KOPT-K1 (cell line): ENCODE results near the gene CARD9.
"Not testable (repeated sequence)": the region's sequence is repeated elsewhere in the genome, so short reads cannot be mapped to it uniquely, and the experiment has no call there.

Experiments used
- H3K27ac ChIP-seq: fragments of 200-600 bp; sonication (generic); 2 replicates; pipeline ENCODE4 v1.5.1; 2016; ENCODE audit warnings: antibody characterized with exemption, mild to moderate bottlenecking, low read depth, low read length; ENCODE audit not compliant: poor library complexity, severe bottlenecking
- H3K36me3 ChIP-seq: fragments of 200-600 bp; sonication (generic); 2 replicates; pipeline ENCODE4 v1.5.1; 2017; ENCODE audit warnings: antibody characterized with exemption, mild to moderate bottlenecking, low read length, moderate library complexity; ENCODE audit not compliant: insufficient read depth
- H3K9me3 ChIP-seq: fragments of 200-600 bp; sonication (generic); 2 replicates; pipeline ENCODE4 v1.5.1; 2017; ENCODE audit warnings: antibody characterized with exemption, low read length, mild to moderate bottlenecking; ENCODE audit not compliant: insufficient read depth, poor library complexity, severe bottlenecking

The CARD9 gene, protein sequence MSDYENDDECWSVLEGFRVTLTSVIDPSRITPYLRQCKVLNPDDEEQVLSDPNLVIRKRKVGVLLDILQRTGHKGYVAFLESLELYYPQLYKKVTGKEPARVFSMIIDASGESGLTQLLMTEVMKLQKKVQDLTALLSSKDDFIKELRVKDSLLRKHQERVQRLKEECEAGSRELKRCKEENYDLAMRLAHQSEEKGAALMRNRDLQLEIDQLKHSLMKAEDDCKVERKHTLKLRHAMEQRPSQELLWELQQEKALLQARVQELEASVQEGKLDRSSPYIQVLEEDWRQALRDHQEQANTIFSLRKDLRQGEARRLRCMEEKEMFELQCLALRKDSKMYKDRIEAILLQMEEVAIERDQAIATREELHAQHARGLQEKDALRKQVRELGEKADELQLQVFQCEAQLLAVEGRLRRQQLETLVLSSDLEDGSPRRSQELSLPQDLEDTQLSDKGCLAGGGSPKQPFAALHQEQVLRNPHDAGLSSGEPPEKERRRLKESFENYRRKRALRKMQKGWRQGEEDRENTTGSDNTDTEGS

DNA sequence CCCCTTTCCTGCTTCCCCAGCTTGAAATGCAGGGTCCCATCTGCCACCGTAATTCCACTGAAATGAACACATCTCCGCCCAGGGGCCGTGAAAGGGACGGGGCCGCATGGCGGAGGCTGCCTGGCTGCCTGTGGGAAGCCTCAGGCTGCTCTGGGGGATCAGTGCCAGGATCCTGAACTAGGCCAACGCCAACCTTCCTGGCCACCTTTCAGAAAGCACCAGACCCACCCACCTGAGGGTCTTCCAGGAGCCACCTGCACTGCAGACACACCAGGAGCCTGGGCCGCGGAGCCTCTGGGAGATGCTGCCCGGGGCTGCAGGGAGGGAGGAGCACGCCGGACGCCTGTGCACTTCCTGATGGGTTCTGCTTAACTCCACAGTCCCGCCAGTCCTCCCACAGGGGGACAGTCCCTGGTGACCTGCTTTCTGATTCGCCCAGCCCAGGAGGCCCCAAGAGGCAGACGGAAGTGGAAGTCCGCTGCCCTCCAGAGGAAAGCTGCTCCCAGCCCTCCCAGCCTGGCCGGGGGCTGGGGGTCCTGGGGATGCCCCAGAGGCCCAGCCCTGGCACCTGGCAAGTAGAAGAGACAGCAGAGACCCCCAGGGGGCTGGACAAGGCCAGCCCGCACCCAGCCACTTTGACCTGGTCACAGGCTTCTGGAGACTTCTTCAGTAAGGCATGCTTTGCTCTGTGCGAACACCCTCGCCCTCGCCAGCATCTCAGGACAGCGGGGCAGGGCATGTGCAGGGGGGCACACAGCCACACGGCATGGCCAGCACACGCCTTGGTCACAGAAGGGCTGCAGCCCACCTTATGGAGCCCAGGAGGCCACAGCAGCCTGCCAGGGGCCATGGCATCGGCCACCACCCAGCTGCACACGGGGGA is at the start of gene CARD9:
CARD9 (minus strand) TSS at position 370 of the 883 bp plus-strand sequence. CDS start 1,591 bp downstream, outside the sequence.
- H3K9me3 ChIP-seq, result no peaks in the 10 kb centered on the region
- peaks cover 6% of the 10 kb centered on the region; the same call in 1 of the 2 replicates for H3K36me3 ChIP-seq
- no peak within 1 kb of the TSS for H3K27ac ChIP-seq

DNA sequence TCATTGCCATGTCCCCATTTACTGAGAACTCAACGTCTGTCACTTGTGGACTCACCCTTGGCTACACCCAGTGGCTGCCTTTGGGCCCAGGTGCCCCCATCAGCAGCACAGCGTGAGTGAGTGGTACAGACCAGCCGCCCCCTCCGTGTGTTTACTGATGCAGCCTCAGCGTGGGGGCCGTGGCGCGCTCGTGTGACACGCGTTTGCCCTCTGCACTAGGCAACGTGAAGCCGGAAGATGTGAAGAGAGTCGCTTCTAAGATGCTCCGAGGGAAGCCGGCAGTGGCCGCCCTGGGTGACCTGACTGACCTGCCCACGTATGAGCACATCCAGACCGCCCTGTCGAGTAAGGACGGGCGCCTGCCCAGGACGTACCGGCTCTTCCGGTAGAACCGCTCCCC is 49.4 kb upstream of the CARD9 start:
- peaks cover 75% of the 10 kb centered on the region for H3K36me3 ChIP-seq
- H3K27ac ChIP-seq, result no peak overlapping the region
- H3K9me3 ChIP-seq, result no peaks in the 10 kb centered on the region

DNA sequence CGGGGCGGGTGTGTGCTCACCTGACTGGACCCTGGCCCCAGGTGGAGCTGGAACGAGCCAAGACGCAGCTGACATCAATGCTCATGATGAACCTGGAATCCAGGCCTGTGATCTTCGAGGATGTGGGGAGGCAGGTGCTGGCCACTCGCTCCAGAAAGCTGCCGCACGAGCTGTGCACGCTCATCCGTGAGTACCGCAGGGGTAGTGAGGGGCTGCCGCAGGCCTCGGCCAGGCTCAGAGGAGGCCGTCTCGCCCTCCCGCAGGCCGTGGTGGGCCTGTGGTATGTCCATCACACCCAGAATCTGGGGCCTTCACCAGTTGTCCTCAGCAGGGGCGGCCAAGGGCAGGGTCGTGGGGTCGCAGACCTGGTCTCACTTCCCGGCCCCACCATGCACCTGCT is 48.3 kb upstream of the CARD9 start:
- Histone ChIP-seq H3K27ac (no peak overlapping the region), H3K36me3 (peaks cover 85% of the 10 kb centered on the region)

DNA sequence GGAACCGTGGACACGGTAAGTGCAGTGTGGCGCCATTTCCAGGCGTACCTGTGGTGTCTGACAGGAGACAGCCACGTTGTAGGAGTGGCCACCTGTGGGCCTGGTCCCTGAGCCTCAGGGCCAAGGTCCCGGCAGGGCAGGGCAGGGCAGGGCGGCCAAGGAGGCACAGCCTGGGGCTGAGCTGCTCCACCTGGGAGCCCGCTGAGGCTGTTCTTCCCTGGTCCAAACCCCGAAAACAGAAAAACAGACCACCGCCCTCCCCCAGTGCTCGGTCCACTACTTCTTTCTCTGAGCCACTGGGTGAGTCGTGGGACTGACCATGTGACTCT is 45.6 kb upstream of the CARD9 start:
- Histone ChIP-seq H3K9me3 (no peaks in the 10 kb centered on the region), H3K36me3 (peaks cover 95% of the 10 kb centered on the region), H3K27ac (no peak overlapping the region)

More for the DNA sequence above, 48.3 kb upstream of the CARD9 start:
- H3K9me3 ChIP-seq, result no peaks in the 10 kb centered on the region

DNA sequence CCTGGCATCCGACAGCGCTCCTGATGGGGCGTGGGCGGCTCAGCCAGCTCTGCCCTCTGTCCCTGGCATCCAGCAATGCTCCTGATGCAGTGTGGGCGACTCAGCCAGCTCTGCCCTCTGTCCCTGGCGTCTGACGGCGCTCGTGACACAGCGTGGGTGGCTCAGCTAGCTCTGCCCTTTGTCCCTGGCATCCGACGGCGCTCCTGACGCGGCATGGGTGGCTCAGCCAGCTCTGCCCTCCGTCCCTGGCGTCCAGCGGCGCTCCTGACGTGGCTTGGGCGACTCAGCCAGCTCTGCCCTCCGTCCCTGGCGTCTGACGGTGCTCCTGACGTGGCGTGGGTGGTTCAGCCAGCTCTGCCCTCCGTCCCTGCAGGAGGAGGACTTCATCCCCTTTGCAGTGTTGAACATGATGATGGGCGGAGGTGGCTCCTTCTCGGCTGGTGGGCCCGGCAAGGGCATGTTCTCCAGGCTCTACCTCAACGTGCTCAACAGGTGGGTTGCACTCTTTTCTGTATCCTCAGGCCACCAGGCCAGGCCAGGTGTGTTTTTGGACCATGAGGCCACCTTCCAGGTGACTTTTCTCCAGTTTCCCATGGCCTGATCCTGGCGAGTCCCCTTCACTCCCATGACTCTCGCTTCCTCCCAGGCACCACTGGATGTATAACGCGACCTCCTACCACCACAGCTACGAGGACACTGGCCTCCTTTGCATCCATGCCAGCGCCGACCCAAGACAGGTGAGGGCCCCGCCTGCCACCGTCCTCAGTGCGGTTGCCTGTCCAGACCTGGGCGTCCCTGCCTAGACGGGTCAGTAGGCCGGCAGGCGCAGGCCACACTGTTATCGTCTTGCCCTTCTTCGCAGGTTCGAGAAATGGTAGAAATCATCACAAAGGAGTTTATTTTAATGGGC is 45.0 kb upstream of the CARD9 start:
- Histone ChIP-seq H3K27ac (no peak overlapping the region), H3K36me3 (peaks cover 95% of the 10 kb centered on the region), H3K9me3 (no peaks in the 10 kb centered on the region)

DNA sequence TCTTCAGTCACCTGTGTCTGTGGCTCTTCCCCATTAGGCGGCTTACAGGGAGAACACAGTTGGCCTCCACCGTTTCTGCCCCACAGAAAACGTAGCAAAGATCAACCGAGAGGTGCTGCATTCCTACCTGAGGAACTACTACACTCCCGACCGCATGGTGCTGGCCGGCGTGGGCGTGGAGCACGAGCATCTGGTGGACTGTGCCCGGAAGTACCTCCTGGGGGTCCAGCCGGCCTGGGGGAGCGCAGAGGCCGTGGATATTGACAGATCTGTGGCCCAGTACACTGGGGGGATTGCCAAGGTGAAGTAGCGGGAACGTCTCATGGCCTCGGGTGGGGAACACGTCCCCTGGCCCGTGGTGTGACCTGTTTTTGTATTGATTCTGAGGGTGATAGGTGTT is 43.4 kb upstream of the CARD9 start:
- Histone ChIP-seq H3K27ac (no peak overlapping the region), H3K36me3 (peaks cover 93% of the 10 kb centered on the region), H3K9me3 (no peaks in the 10 kb centered on the region)

DNA sequence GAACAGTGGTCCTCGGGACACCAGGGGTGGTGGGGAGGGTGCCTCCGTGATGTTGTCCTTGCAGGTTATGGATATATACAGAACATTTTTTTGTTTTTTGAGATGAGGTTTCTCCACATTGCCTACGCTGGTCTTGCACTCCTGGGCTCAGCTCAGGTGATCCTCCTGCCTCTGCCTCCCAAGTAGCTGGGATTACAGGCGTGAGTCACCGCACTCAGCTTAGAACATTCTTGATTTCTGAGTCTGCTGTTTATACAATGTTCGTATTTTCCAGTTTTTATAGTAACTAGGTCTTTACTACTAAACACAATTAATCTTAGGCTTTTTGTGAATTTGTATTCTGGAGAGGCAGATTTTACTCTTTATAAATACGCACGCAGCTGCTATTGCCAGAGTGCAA is 43.0 kb upstream of the CARD9 start:
- H3K36me3 ChIP-seq, result peaks cover 91% of the 10 kb centered on the region
- H3K27ac ChIP-seq, result no peak overlapping the region
- no peaks in the 10 kb centered on the region for H3K9me3 ChIP-seq

DNA sequence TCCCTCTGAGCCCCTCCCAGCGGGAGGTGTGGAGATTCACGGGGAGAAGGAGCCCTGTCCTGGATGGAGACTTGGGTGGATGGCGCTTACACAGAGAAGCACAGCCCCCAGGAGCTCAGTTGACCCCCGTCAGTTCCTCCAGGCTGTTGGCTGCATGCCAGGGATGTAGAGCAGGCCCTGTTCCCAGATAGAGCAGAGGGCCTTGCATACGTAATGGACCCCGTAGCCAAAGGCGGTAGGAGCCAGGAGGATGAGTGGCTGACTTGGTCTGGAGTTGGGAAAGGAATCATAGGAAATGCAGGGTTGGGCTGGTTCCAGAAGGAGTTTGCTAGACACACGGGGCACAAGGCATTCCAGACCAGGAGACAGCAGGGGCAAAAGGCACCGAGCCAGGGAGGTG is 39.5 kb upstream of the CARD9 start:
- Histone ChIP-seq H3K36me3 (peaks cover 61% of the 10 kb centered on the region), H3K9me3 (no peaks in the 10 kb centered on the region), H3K27ac (no peak overlapping the region)

DNA sequence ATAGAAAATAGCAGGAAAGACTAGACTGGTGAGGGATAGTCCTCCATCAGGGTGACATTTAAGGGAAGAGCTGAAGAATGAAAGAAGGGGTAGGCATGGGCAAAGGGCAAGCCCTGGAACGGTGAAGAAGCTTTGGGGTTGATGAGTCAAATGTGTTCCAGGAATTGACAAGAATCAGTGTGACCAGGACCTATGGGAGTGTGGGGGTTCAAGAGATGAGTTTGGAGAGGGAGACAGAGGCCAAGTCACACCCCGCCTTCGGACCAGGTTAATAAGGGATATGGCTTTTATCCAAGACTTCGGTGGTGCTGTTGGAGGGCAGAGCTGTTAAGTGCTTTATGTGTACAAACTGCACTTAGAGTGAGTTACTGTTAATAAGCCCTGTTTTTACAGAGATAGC is 37.9 kb upstream of the CARD9 start:
- Histone ChIP-seq H3K36me3 (peaks cover 60% of the 10 kb centered on the region), H3K9me3 (no peaks in the 10 kb centered on the region), H3K27ac (peak overlapping the region; percentile 76)

DNA sequence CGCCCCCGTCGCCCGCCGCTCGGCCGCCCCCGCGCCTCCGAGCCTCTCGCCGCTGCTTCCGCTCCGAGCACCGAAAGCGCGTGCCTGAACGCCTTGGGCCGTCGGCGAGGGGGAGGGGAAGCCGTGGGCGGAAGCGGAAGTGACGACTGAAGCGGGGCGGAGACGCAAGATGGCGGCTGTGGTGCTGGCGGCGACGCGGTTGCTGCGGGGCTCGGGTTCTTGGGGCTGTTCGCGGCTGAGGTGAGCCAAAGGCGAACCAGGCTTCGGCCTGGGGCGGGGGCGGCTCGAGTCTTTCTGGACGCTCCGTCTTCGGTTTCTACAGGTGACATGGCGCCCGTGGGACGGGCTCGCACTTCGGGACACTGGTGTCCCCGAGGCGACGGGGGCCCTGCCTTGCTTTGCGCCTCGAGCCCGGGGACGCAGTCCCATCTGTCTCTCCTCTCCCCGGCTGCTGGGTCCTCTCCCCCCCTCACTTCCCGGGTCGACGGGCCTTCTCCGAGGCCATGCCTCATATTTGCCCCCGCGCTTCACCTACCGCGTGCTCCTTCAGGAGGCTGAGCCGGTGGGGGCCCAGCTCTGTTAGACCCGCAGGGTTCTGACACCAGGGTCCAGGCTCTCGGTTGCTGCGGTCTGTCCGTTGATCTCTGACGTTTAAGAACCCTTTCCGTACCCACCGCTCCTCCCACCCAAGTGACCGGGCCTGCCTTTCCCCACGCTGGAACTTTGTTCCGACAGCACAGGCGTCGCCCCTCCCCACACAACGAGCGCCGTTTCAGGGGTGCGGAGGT is 37.2 kb upstream of the CARD9 start, which contains the start of the genes ENTR1 and PMPCA:
ENTR1 (minus strand) TSS at position 115 of the 788 bp plus-strand sequence. CDS start 217 bp downstream, outside the sequence.
PMPCA (plus strand) TSS at position 159 of the 788 bp plus-strand sequence; CDS start at position 170, 11 bp downstream.
- H3K9me3 ChIP-seq, result no peaks in the 10 kb centered on the region
- H3K36me3 ChIP-seq, result peaks cover 59% of the 10 kb centered on the region
- peak within 1 kb of the TSS; percentile 76 for H3K27ac ChIP-seq

DNA sequence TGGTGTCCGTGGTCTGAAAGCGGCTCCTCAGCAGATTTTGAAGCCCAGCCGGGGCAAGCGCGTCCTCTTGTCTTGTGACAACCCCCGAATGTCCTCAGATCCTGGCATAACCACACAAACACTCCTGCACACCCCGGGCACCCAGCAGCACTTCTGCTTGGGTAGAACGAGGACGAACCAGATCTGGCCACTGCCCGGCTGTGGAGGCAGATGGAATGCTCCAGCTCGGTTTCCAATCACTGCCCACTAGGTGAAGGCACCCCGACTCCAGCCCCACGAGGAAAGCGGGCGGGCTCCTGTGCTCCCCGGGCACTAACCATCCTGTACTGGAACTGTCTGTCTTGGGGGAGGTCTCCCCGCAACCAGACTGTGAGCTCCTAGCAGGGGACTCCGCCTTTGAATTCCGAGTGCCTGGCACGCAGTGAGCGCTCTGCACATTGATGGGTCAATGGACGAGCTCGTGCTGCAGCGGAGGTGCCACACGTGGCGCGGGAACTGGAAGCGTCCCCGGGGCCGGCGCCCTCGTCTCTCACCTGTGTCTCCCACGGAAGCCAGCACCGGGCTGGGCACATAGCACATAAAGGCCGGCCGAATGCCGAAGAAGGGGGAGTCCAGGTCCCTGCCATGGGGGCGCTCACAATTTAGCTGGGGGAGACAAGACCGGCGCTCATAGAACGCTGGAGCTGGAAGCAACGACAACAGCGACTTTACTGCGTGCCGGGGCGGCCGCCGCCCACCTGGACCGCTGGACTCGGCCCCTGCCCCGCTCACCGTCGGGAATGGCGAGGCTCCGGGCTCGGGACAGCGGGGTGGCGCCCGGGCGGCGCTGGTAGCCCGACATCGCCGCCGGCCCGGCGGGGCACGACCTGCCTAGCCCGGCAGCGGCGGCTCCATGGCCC is 36.3 kb upstream of the CARD9 start:
- H3K9me3 ChIP-seq, result no peaks in the 10 kb centered on the region
- peak overlapping the region; percentile 76 for H3K27ac ChIP-seq
- H3K36me3 ChIP-seq, result peaks cover 60% of the 10 kb centered on the region

DNA sequence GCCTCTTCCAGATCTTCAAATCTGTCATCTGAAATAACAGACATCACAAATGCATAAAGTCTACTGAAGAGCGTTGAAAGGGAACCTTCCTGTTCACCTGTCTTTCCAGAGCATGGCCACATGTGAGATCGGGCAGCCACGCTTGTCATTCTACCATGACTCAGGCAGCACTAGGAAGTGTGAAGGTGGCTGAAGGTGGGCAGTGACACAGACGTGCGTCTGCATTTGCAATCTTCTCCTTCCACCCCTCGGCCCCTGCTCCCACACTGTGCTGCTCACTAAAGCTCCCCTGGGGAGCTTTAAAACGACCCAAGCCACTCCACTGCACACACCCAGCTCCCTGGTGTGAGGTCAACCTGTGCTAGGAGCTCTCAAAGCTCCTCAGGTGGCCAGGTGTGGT is 34.4 kb upstream of the CARD9 start:
- Histone ChIP-seq H3K9me3 (no peaks in the 10 kb centered on the region), H3K27ac (no peak overlapping the region), H3K36me3 (peaks cover 51% of the 10 kb centered on the region)

DNA sequence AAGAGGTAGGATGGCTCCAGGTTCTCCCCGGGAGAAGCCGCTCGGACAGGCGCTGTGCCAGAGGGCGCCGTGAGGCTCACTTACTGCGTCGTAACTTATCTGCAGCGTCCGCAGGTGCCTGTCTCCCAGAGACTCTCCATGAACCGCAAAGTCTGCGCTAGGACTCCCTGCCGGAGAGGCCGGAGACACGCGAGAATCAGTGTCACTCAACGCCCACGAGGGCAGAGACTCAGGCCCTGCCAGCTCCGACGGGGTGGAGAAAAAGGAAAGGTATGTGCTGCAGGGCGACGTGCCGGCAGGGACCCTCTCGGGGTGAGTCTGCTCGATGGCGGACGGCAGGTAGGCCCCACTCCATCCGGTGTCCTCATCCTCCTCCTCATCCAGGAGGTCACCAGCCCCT is 33.6 kb upstream of the CARD9 start:
- not testable (repeated sequence) for H3K9me3 ChIP-seq, H3K27ac ChIP-seq
- peaks cover 52% of the 10 kb centered on the region for H3K36me3 ChIP-seq
